Activated CD4-positive, alpha-beta T cell treated with anti-CD3 and anti-CD28 coated beads, Interleukin-2, amount 50 U/mL, for 4 hours (primary cell): Measurements from ENCODE around the gene KMT2B.
"Not testable (repeated sequence)": the region's sequence is repeated elsewhere in the genome, so short reads cannot be mapped to it uniquely, and the experiment has no call there.

Source experiments
- DNase-seq, 2 experiments: peaks; one replicate each; pipeline ENCODE4 v3.0.0-alpha.2; 2020

The KMT2B gene

GRCh38 chr19:35713506-35713850 lies 4.3 kb upstream of the KMT2B start:
- no peak for DNase-seq

GRCh38 chr19:35713904-35714495 lies 3.8 kb upstream of the KMT2B start:
- no peak for DNase-seq

GRCh38 chr19:35714601-35715354 lies 3.0 kb upstream of the KMT2B start:
- DNase-seq: no peak

- no peak for DNase-seq
These were observed 2.4 kb upstream of the KMT2B start for GRCh38 chr19:35715355-35715809.

- DNase-seq: no peak
These were observed 1.6 kb upstream of the KMT2B start for GRCh38 chr19:35715981-35716800.

- peak; percentile 96 to 97 for DNase-seq
These were observed 770 bp upstream of the KMT2B start for GRCh38 chr19:35716801-35717664.

GRCh38 chr19:35718345-35719041 lies 690 bp downstream of the KMT2B start:
- DNase-seq: peak in 1 of 2 experiments; percentile 62

GRCh38 chr19:35719402-35720162 lies 1.8 kb downstream of the KMT2B start:
- no peak for DNase-seq

GRCh38 chr19:35720163-35720524 lies 2.3 kb downstream of the KMT2B start:
- no peak for DNase-seq

GRCh38 chr19:35720648-35721047 lies 2.8 kb downstream of the KMT2B start:
- no peak for DNase-seq

GRCh38 chr19:35721374-35721773 lies 3.6 kb downstream of the KMT2B start:
- DNase-seq: no peak

- DNase-seq: no peak
These were observed 4.7 kb downstream of the KMT2B start for GRCh38 chr19:35722461-35722860.

- no peak for DNase-seq
These were observed 5.1 kb downstream of the KMT2B start for GRCh38 chr19:35722897-35723296.

GRCh38 chr19:35723671-35724070 lies 5.9 kb downstream of the KMT2B start:
- DNase-seq: no peak

- DNase-seq: not testable (repeated sequence)
These were observed 6.3 kb downstream of the KMT2B start for GRCh38 chr19:35724132-35724531.

- DNase-seq: no peak
These were observed 6.8 kb downstream of the KMT2B start for GRCh38 chr19:35724560-35724959.

GRCh38 chr19:35725216-35725861 lies 7.5 kb downstream of the KMT2B start:
- no peak for DNase-seq

- DNase-seq: no peak
These were observed 9.5 kb downstream of the KMT2B start for GRCh38 chr19:35727053-35727955.

- no peak for DNase-seq
These were observed 10.3 kb downstream of the KMT2B start for GRCh38 chr19:35727956-35728706.
